HEK293 (cell line): Measurements from ENCODE around the gene NEK6.

Experiments used
- KLF16 ChIP-seq: fragments of 450-650 bp; formaldehyde crosslinking; IDR thresholded peaks from 2 replicates; pipeline ENCODE4 v1.5.1; 2017; ENCODE audit warnings: missing biosample characterization, missing genetic modification characterization
- YY1 ChIP-seq: fragments of 450-650 bp; formaldehyde crosslinking; IDR thresholded peaks from 2 replicates; pipeline ENCODE4 v1.5.1; 2018; ENCODE audit warnings: missing biosample characterization, missing genetic modification characterization
- ZNF473 ChIP-seq: fragments of 450-650 bp; formaldehyde crosslinking; IDR thresholded peaks from 2 replicates; pipeline ENCODE4 v1.5.1; 2017; ENCODE audit warnings: missing biosample characterization, missing genetic modification characterization
- ZSCAN23 ChIP-seq: fragments of 450-650 bp; formaldehyde crosslinking; IDR thresholded peaks from 2 replicates; pipeline ENCODE4 v1.5.1; 2016; ENCODE audit warnings: missing biosample characterization, missing genetic modification characterization
- TF ChIP-seq, protein P1 (sequence below): fragments of 450-650 bp; formaldehyde crosslinking; IDR thresholded peaks from 2 replicates; pipeline ENCODE4 v1.5.1; 2016; ENCODE audit warnings: missing biosample characterization, missing genetic modification characterization
- TF ChIP-seq, protein P2 (sequence below): fragments of 450-650 bp; formaldehyde crosslinking; IDR thresholded peaks from 2 replicates; pipeline ENCODE4 v1.5.1; 2016; ENCODE audit warnings: missing biosample characterization, missing genetic modification characterization, low read depth

DNA sequence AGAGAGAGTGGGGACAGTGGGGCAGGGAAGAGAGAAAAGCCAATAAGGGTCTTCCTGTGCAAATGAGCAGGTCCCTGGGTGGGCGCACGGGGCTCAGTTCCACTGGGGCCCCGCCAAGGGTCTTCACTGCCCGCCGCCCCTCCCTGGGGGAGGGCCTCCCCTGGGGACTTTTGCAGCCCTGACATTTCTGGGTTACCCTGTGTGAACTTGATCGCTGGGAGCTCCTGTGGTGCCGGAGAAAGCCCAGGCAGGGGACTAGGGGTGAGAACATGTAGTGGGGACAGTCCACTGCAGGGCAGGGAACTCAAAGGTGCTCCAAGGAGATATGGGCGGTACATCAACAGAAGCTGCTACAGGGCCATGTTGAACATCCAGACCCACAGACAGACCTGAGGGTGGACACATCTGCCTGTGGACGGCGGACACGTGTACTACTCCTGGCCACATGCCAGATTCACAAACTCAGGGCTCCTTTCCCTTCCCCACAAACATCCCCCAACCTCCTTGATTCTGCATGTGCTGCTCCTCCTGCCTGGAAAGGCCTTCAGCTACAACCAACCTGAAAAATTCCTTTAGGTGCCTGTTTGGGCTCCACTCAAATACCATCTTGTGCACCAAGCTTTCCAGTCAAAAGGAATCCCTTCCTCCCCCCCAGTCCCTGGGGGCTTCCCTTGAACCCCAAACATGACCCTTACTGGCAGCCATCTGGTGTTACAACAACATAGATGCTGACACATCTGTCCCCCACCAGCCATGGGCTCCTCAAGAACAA, 43.0 kb upstream of the NEK6 start:
- TF ChIP-seq ZNF473 (tag by site-specific recombination) (no peak), KLF16 (tag by site-specific recombination) (no peak), ZSCAN23 (tag by site-specific recombination) (no peak), YY1 (no peak)
- TF ChIP-seq, protein P1, sequence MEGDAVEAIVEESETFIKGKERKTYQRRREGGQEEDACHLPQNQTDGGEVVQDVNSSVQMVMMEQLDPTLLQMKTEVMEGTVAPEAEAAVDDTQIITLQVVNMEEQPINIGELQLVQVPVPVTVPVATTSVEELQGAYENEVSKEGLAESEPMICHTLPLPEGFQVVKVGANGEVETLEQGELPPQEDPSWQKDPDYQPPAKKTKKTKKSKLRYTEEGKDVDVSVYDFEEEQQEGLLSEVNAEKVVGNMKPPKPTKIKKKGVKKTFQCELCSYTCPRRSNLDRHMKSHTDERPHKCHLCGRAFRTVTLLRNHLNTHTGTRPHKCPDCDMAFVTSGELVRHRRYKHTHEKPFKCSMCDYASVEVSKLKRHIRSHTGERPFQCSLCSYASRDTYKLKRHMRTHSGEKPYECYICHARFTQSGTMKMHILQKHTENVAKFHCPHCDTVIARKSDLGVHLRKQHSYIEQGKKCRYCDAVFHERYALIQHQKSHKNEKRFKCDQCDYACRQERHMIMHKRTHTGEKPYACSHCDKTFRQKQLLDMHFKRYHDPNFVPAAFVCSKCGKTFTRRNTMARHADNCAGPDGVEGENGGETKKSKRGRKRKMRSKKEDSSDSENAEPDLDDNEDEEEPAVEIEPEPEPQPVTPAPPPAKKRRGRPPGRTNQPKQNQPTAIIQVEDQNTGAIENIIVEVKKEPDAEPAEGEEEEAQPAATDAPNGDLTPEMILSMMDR, result no peak
- TF ChIP-seq, protein P2, sequence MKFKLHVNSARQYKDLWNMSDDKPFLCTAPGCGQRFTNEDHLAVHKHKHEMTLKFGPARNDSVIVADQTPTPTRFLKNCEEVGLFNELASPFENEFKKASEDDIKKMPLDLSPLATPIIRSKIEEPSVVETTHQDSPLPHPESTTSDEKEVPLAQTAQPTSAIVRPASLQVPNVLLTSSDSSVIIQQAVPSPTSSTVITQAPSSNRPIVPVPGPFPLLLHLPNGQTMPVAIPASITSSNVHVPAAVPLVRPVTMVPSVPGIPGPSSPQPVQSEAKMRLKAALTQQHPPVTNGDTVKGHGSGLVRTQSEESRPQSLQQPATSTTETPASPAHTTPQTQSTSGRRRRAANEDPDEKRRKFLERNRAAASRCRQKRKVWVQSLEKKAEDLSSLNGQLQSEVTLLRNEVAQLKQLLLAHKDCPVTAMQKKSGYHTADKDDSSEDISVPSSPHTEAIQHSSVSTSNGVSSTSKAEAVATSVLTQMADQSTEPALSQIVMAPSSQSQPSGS (tag by site-specific recombination), result no peak
